Measurements from ENCODE around the gene JUNB.

GRCh38 chr19:12836529-12836863 lies 45.2 kb downstream of the JUNB start:
- TF ChIP-seq CTCF (IDR thresholded peaks at IDR 0.05; ENCODE audit: low read depth, low read length) (no peak), EZH2phosphoT487 (IDR thresholded peaks at IDR 0.05; ENCODE audit: low read depth) (no peak)
